HG03066 (cell line): ENCODE measurements around the gene MEGF9.

Experiments
- ATAC-seq: cut with Tn5 transposase; IDR thresholded peaks from one replicate; pipeline ENCODE4 v1.9.1; 2021; ENCODE audit warnings: low read depth; ENCODE audit not compliant: unreplicated experiment

The MEGF9 gene

DNA sequence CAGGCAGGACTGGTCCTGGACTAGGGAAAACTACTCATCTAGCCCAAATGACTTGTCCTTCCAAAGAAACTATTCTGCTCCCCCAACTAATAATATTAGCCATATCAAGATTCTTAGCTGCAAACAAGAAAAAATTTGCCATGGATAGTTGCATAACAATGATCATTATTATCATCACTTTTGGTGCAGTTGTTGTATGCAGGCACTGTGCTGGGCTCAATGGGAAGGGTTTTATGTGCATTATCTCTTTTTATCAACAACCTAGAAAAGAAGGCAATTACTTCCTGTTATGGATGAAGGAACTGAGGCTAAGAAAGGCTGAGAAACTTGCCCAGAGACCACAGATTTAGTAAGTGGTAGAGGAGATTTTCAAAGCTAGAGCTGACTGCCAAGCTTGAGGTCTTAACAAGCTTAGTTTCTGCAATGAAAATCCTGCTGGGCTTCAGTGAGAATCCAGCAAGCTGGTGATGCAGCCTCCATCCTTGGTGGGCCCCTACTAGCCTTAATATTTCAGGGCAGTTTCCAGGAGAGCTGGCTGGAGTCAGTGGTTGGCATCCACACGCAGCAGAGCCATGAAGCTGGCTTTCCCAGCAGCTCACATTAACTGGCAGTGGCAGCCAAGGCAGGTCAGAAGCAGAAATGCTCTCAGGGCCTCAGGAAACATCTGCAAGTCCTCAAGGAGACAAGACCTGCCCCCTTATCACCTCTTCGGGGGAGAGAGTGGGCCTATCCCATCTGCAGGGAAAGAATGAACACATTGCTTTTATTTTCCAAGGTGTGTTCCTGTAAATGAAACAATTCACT, 20.5 kb upstream of the MEGF9 start:
- ATAC-seq = no peak

DNA sequence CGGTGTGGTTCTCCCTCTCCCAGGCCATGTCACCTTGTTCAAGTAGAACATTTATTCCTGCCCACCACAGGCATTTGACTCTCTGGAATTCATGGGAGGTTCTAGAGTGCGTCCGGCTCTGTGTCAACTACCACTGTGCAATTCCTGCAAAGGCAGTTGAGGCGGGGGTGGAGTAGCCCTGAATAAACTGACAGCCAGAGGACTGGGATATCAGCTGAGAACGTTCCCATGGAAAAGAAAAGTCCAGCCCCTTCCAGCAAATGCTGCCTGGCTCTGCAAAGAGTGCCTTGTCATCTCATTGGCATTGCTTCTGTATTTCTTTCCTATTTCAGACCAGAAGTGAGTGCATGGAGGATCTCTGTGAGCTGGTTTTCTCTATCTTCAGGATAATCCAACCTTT, 18.9 kb upstream of the MEGF9 start:
- no peak for ATAC-seq

DNA sequence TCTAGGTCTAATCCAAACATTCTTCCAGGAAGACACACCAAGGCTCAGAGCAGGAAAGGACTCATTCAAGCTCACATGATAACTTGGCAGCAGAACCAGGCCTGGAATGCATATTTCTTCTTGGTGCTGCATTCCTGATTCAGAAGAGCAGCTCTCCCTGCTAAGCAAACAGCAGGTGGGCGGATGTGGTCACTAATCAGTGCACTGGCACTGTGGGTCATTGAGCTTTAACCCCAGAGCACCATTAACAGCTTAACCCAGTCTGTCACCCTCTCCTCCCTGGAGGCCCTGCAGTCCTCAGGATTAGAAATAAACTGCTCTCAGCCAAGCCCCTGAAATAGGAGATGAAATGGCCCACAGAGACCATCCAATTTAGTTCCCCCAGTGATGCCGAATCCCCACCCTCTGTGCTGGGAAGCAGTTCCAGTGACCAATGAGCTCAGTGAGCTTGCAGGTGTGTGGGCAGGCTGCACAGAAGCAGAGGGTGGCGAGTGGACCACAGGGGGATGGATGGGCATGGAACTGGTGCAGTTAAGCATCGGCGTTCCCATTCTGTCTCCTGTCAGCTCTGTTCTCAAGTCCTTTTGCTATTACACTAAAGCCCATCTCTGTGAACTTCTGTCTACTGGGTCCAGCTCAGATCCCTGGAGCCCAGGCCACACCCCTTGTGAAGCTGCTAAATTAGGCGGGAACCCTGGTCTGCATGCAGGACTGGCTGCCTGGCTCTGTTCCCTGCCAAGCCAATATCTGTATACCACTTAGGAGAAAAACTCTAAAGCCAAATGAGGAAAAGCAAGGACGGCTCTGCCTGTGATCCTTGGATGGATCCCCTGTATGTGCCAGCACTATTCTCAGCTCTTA, 16.6 kb upstream of the MEGF9 start:
- no peak for ATAC-seq

DNA sequence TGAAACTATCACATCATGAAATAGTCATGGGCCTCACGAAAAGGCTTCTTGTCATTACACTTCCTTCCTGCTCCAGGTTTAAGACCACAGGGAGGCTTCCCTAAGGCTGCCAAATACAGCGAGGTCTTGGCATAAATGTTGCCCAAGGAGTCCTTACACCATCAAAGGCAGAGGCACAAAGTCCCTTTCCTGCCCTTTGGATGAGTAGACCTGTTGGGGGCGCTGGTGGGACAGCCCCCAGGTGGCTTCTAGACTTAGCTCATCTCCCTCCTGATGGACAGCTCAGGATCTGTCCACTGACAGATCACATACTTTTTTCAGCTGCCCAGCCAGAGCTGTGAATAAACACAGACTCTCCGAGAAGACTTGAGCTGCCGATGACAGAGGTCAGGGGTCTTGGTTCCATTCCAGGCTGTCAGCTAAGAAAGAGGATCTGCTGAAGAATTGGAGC, 15.5 kb upstream of the MEGF9 start:
- ATAC-seq = no peak

DNA sequence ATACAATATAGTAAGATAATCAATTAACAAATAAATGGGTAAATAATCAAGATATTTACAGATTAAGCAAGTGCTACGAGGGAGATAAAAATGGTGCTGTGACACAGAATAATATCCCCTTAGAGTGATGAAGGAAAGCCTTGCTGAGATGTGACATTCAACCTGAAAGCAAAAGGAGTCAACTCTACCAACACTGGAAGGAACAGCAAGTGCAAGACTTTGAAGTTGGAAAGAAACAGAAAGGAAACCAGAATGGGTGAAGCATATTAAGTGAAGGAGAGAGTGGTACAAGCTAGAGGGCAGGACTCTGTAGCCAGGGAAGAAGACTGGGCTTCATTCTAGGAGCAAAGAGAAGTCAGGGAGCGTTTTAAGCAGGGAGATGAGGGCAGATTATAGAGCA, 12.2 kb upstream of the MEGF9 start:
- no peak for ATAC-seq

DNA sequence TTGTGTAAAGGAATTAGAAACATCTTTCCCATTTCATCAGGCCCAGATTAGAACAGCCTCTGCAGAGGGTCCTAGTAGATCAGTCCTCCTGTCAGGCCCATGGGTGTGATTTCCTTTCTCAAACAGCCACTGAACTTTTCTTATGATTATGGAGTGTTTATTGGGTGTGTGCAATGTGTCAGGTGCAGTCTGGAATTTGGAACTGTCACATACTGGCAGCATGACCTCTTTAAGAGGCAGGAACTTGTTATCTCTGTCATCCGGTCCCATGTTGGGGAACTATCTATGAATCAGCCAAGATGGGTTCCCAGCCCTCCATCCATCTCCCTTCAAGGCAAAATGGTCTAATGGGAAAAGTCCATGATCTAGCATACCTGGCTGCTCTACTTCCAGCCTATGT, 11.6 kb upstream of the MEGF9 start:
- no peak for ATAC-seq

DNA sequence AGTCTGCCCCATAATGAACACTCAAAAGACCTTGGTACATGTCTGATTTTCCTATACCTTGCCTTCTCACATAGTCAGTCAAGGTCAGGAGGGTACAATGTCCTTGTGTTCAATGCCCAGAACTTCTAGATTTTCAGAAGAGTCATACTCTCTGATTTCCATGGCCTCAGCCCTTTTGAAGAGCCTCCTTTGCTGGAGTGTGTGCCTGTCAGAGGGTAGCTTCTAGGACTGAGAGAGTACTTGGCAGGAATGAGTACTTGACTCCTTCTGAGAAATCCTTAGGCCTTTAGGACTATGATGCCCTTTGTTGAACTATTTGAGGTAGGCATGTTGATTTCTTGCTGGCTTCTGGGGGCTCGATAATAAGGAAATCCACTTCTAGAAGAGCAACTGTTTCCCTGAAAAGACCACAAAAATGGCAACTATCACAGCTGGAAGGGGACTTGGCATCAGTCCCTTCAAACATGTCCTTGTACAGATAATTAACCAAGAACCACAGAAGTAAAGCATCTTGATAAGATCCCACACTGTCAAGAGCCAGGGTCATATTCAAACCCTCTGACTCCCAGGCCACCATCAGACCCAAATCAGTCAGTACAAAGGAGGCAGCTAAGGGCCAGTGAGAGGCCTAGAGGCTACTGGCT, 10.6 kb upstream of the MEGF9 start:
- no peak for ATAC-seq

DNA sequence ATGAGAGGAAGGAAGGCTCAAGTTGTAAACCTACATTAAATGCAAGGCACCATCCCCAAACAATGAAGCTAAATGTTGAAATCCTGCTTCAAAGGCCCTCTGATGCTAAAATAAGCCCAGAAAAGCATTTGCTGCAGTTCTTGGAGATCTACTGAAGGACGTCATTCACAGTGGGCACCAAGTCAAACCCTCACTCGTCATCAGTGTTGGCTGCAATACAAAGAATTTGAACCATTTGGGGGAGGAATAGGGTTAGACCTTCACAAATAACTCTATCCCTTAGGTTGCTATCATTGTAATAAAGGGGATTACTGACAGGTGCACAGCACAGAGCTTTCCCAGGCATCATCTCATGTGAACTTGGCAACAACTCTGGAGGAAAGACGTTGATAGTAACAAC, 9.3 kb upstream of the MEGF9 start:
- ATAC-seq = no peak

DNA sequence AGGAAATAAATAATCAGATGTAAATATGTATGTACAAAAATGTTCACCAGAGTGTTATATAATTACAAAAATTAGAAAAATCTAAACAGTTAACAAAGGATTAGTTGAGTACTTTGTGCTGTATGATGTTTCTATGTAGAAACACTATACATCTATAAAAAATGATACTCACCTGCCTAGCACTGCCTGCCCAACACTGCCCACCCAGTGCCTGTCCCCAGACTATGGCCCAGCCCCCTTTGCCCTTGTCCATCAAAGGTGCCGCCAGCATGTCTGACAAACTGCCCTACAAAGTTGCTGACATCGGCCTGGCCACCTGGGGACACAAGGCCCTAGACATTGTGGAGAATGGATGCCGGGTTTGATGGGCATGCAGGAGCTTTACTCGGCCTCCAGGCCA, 6.1 kb upstream of the MEGF9 start:
- no peak for ATAC-seq

DNA sequence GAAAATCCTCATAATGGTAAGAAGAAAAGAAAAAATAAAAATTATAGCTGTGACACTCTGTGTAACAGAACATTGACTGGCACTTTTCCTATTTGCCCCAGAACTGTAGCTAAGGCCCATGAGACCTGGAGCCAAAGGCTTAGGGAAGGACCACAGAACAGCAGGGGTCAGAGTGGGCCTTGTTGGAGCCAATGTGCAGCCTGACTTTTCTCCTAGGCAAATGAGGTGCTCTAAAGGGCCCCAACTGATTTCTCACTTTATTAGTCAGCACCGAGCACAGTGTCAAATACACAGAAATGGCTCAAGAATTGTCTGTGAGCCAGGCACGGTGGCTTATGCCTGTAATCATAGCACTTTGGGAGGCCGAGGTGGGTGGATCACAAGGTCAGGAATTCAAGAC, 4.0 kb upstream of the MEGF9 start:
- no peak for ATAC-seq

DNA sequence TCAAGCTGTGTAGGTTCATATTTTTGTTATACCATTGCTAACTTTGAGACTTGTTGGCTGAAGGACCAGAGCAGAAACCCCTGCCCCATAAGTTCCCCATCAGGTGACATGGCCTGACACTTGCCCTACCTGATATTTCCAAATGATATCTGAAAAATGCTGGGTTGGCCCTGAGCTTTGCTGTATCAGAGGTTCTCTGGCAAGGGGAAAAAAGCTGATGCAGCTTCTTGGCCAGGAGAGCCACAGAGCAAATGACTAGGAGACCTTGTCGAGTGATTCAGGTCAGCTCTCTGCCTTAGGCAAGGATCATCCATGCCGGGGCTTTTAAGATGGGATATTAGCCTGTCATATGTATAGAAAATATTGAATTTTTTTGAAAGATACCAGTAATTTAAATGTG, 2.9 kb upstream of the MEGF9 start:
- no peak for ATAC-seq

DNA sequence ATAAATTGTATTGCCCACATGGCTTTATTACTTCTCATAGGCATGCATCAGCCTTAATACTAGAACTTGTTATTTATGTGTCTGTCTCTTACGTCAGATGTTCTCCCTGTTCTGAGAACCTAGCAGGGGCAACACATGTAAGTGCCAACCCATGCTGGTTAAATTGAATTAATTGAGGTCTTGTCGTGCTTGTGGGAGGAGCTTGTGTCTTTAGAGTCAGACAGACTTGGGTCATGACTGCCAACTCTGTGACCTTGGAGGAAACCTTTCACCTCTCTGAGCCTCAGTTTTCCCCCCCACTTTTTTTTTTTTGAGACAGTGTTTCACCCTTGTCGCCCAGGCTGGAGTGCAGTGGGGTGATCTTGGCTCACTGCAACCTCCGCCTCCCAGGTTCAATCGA, 2.2 kb upstream of the MEGF9 start:
- ATAC-seq = no peak

DNA sequence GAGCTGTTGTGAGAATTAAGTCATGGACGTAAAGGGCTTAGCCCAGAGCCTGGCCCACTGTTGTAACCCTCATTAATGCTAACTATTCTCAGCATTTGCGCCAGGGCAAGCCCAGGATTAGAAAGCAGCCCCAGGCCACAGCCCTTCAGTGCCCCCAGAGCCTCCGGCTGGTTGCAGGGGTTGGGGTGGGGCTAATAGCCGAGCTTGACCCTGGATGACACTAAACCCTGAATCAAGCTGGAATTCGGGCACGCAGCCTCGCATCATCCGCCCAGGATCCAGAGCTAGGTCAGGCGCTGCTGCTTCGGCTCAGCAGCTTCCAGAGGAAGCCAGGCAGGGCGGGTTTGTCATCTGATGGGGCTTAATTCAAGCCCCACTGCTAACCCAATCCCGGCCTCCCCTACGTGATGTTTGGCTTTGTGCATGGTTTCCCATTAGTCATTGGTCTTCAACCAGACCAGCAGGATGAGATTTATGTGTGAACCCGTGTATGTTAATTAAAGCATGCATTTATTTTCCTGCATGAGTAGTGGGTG, 1.2 kb upstream of the MEGF9 start:
- ATAC-seq = no peak

DNA sequence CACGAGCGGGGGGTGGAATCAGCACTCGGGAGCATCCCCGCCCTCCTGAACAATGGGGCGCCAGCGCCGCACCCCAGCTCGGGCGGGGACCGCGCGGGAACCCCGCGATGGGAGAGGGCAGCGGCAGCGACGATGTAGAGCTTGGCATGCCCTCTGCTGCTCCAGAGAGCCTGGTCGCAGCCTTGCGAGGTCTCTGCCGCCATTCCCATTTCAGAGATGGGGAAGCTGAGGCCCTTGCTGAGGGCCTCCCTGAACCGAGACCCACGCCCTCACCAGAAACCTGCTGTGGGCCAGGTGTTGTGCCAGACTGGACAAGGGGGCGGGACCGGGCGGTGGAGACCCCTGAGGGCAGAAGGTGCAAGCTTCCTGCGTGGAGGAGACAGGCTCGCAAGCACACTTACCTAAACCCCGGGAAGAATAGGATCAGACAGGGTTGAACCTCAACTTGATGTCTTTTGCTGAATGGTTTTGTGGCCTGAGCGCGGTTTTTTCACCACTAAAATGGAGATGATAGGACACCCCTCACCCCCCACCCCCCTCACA, 647 bp upstream of the MEGF9 start:
- no peak for ATAC-seq

DNA sequence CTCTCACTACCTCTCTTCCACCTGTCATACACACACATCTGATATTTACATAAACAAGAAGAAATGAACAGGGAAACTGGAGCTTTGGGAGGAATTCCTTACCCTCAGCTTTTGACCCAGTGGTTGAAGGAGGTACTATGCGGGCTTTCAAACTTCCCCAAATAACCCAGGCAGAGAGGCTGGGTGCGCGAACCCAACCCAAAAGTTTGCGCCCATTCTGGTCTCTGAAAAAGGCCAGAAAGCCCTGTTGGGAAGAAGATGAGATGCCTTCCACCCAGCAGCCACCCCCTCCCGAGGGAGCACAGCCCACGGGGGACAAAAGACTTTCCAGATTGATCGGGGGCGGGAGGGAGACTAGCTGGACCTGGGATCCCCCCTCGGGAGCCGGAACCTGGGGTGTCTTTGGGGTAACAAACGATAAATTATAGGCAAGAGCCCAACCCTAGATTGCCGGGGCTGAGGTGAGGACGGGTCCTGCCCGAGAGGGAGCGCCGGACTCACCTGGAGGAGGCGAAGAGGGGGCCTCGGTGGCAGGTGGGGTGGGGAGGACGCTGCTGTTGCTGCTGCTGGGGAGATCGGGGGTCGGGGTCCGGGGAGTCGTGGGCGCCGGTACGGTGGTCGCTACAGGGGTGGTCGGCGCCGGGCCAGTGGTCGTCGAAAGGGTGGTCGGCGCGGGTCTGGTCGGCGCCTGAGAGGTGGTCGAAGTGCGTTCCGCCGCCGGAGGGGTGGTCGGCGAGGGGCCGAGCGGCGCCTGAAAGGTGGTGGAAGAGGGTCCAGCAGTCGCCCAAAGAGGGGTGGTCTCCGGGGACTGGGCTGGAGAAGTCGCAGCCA, 798 bp downstream of the MEGF9 start:
- no peak for ATAC-seq

DNA sequence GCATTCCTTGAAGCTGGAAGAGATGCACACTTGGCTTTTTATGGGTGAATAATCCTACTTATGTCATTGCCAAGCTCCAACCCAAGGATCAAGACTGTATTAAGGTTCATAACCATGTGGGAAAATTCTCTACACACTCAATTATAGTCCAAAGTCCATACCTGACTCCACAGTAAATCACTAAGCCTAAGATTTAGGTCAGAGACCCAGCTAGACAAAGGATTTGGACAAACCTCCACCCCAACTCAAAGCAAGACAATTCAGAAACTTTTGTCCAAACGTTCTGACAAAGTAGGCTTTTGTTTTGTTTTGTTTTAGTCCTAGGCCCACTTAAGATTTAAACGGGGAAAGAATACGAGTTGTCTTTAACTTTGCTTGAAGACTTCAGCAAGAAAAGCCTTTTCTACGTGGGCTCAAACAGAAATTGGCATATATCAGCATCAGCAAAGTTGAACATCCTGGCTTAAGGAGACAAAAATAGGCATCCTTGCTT, 1.7 kb downstream of the MEGF9 start:
- no peak for ATAC-seq

DNA sequence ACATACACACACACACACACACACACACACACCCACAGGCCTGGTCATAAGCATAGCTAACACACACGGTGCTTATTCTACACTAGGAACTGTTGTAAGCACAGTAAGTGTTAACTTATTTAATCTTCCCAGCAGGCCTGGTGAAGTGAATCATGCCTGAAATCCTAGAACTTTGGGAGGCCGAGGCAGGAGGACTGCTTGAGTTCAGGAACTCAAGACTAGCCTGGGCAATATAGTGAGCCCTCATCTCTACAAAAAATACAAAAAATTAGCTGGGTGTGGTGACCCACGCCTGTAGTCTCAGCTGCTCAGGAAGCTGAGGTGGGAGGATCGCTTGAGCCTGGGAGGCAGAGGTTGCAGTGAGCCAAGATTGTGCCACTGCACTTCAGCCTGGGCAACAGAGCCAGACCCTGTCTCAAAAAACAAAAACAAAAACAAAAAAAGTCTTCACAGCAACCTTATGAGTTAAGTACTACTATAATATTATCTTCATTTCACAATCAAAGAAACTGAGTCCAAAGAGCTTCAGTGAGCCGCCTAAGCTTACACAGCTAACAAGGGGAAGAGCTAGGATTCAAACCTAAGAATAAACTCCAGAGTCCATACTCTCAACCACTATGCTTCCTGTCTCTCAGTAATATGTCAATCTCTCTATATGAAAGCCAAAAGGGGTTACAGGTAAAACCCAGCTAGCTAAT, 2.3 kb downstream of the MEGF9 start:
- ATAC-seq = no peak

DNA sequence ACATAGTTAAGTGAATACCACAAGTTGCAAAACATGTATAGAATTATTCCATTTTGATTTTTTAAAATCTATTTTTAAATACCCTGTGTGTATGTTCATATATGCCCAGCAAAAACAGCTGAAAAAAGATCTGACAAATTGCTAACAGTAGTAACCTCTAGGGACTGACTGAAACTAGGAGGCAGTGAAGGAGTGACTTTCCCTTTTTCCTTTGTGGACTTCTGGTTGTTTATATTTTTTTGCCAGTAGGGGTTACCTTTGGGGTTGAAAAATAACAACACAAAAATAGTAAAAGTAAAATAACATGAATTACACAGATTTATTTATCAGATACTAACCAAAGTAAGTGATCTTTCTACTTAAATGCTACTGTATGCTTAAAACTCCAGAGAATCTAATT, 2.9 kb downstream of the MEGF9 start:
- ATAC-seq = no peak
